GM12878 (cell line): ENCODE data around the gene ACADM. TPM values are rescaled to one million over a fixed set of nuclear protein-coding genes. Genes with fewer than 3 reads are reported as not detected.

Experiments used
- ATAC-seq: fragments of 200-7000 bp; cut with Tn5 transposase; 3 replicates; pipeline ENCODE4 v1.9.1; 2020; ENCODE audit warnings: mild to moderate bottlenecking, moderate library complexity
- BruUV-seq: library from RNA; stranded (reverse); fragments of 400-500 nt; replicated peaks from 2 replicates; lab custom pipeline; 2021; lab: Mats Ljungman, UMichigan
- CTCF ChIA-PET: fragments of 300-600 bp; sonication (Branson Sonifier 250); formaldehyde crosslinking; extraction: SDS; loops from one replicate; lab custom pipeline; 2021; ENCODE audit warnings: inconsistent platforms; lab: Yijun Ruan, JAX
- POLR2A ChIA-PET: fragments of 350-600 bp; formaldehyde crosslinking; extraction: SDS; loops from one replicate; lab custom pipeline; 2021; ENCODE audit warnings: inconsistent platforms; lab: Charles Lee
- RAD21 ChIA-PET: fragments of 300-600 bp; sonication (Branson Sonifier 250); formaldehyde crosslinking; loops from one replicate; lab custom pipeline; 2023; ENCODE audit warnings: antibody characterized with exemption; ENCODE audit not compliant: unreplicated experiment; lab: Charles Lee
- SMC1A ChIA-PET: fragments of 300-600 bp; sonication (Branson Sonifier 250); formaldehyde crosslinking; loops from one replicate; lab custom pipeline; 2023; ENCODE audit not compliant: unreplicated experiment, uncharacterized antibody; lab: Charles Lee
- DNase-seq: peaks from one replicate; pipeline ENCODE4 v3.0.0-alpha.2; 2011; ENCODE audit warnings: low read depth, low spot score
- FAIRE-seq: peaks from 3 replicates; lab custom pipeline; 2011; peaks lifted over from hg19 to GRCh38; lab: Jason Lieb, UNC
- H2AFZ ChIP-seq: 2 replicates; pipeline ENCODE4 v1.6.0; 2011; ENCODE audit warnings: low read depth, low read length, control low read depth; ENCODE audit not compliant: control insufficient read depth
- H3K27ac ChIP-seq: 2 replicates; pipeline ENCODE4 v1.5.1; 2011; ENCODE audit warnings: control low read depth; ENCODE audit not compliant: control insufficient read depth, insufficient read depth
- H3K27me3 ChIP-seq, 2 experiments: replicated peaks in 1 of 2; 2 replicates each; pipeline versions ENCODE4 v1.6.0 to v1.6.1; 2011; ENCODE audit warnings: low read length in 1 of 2; ENCODE audit not compliant: control insufficient read depth in 2 of 2, insufficient read depth in 2 of 2
- H3K36me3 ChIP-seq, 2 experiments: 2 replicates each; pipeline ENCODE4 v1.5.1; 2011; ENCODE audit warnings: low read length in 1 of 2; ENCODE audit not compliant: control insufficient read depth in 2 of 2, insufficient read depth in 2 of 2
- H3K4me1 ChIP-seq: 2 replicates; pipeline ENCODE4 v1.6.1; 2011; ENCODE audit warnings: mild to moderate bottlenecking, low read length, moderate library complexity, mixed read lengths; ENCODE audit not compliant: control insufficient read depth, insufficient read depth
- H3K4me2 ChIP-seq: 2 replicates; pipeline ENCODE4 v1.6.0; 2011; ENCODE audit warnings: control low read depth; ENCODE audit not compliant: control insufficient read depth, insufficient read depth
- H3K4me3 ChIP-seq: fragments of 200-600 bp; sonication (generic); 2 replicates; pipeline ENCODE4 v1.5.1; 2016
- H3K79me2 ChIP-seq: 2 replicates; pipeline ENCODE4 v1.6.0; 2011; ENCODE audit warnings: low read length; ENCODE audit not compliant: control insufficient read depth, insufficient read depth
- H3K9ac ChIP-seq: 2 replicates; pipeline ENCODE4 v1.8.0; 2011; ENCODE audit warnings: low read length, control low read depth, mixed read lengths; ENCODE audit not compliant: control insufficient read depth, insufficient read depth
- H3K9me3 ChIP-seq: replicated peaks from 3 replicates; pipeline ENCODE4 v1.5.1; 2011; ENCODE audit warnings: mild to moderate bottlenecking, low read length; ENCODE audit not compliant: control insufficient read depth, insufficient read depth
- H4K20me1 ChIP-seq: 2 replicates; pipeline ENCODE4 v1.6.0; 2011; ENCODE audit not compliant: control insufficient read depth, insufficient read depth
- BHLHE40 ChIP-seq, 2 experiments: fragments of 450-650 bp in 1 of 2; IDR thresholded peaks; 2 replicates each; pipeline ENCODE4 v1.6.1; 2011 to 2017; ENCODE audit warnings: low read depth in 2 of 2, borderline replicate concordance in 1 of 2, improper control_type of control experiment in 1 of 2, low read length in 1 of 2, mild to moderate bottlenecking in 1 of 2
- CUX1 ChIP-seq: IDR thresholded peaks from 2 replicates; pipeline ENCODE4 v1.6.1; 2012; ENCODE audit warnings: improper control_type of control experiment, low read depth, low read length; ENCODE audit not compliant: insufficient replicate concordance
- GABPA ChIP-seq: IDR thresholded peaks from 2 replicates; pipeline ENCODE4 v1.6.1; 2014; ENCODE audit warnings: antibody characterized with exemption, low read depth, mild to moderate bottlenecking, inconsistent platforms
- RAD51 ChIP-seq: fragments of 450-650 bp; IDR thresholded peaks from 2 replicates; pipeline ENCODE4 v1.6.1; 2016; ENCODE audit warnings: moderate library complexity, mild to moderate bottlenecking, inconsistent platforms
- RELB ChIP-seq: fragments of 450-650 bp; IDR thresholded peaks from 2 replicates; pipeline ENCODE4 v1.6.1; 2017; ENCODE audit warnings: low read depth, mild to moderate bottlenecking, moderate library complexity
- RUNX3 ChIP-seq: IDR thresholded peaks from 2 replicates; pipeline ENCODE4 v1.6.1; 2012; ENCODE audit warnings: low read length, inconsistent platforms
- SMARCA5 ChIP-seq: fragments of 450-650 bp; IDR thresholded peaks from 2 replicates; pipeline ENCODE4 v1.6.1; 2017; ENCODE audit warnings: mild to moderate bottlenecking
- SUZ12 ChIP-seq: fragments of 200-600 bp; sonication (generic); IDR thresholded peaks from one replicate; pipeline ENCODE4 v1.6.1; 2018; ENCODE audit warnings: antibody characterized with exemption, mild to moderate bottlenecking; ENCODE audit not compliant: unreplicated experiment
- WGBS: methylation state at CpG from one replicate; pipeline ENCODE4 v1.1.6; 2016; ENCODE audit warnings: low lambda C conversion rate; ENCODE audit not compliant: insufficient replicate concordance, insufficient coverage; ENCODE audit errors: missing lambda C conversion rate; 5-methylcytosine and 5-hydroxymethylcytosine counted together
- in situ Hi-C: fragments of 300-500 bp; cut with MboI; formaldehyde crosslinking; loops from 9 replicates; pipeline ENCODE4 v1.14.3; 2018; ENCODE audit warnings: mixed read lengths
- intact Hi-C: fragments of 100-400 bp; cut with micrococcal nuclease; formaldehyde crosslinking; loops from one replicate; pipeline ENCODE4 v1.14.2; 2022; ENCODE audit not compliant: unreplicated experiment
- polyA plus RNA-seq, 11 experiments: library from polyadenylated mRNA; depleted of rRNA in 4 of 11; unstranded in 6 of 11; stranded (reverse) in 5 of 11; fragments of >200 nt; fragmentation: Nextera tagmentation in 4 of 11; fragmentation: Illumina TruSeq in 1 of 11; extraction: Ambion mirVana in 4 of 11; extraction: Trizol in 1 of 11; gene quantifications; 1 replicate in 1 of 11; 2 replicates in 10 of 11; pipeline versions ENCODE4 v1.2.1 to v1.2.3, GENCODE V29; 2011 to 2016; ENCODE audit warnings: inconsistent platforms in 2 of 11, missing spikeins in 2 of 11, low read depth in 1 of 11
- total RNA-seq, 4 experiments: library from RNA; depleted of rRNA in 3 of 4; stranded (reverse); fragments of >200 nt in 3 of 4; fragmentation: Illumina TruSeq in 1 of 4; extraction: Trizol in 1 of 4; gene quantifications; 2 replicates each; pipeline versions ENCODE4 v1.2.1 to v1.2.3, GENCODE V29; 2013 to 2021
- TF ChIP-seq, protein P1 (sequence below): IDR thresholded peaks from 2 replicates; pipeline ENCODE4 v1.6.1; 2011; ENCODE audit warnings: low read depth, mild to moderate bottlenecking, low read length, moderate library complexity, borderline replicate concordance; ENCODE audit errors: extremely low read depth
- TF ChIP-seq, protein P2 (sequence below): fragments of 450-650 bp; formaldehyde crosslinking; IDR thresholded peaks from 2 replicates; pipeline ENCODE4 v1.4.0; 2022; ENCODE audit warnings: mild to moderate bottlenecking, moderate library complexity

The ACADM gene
- total and polyA plus RNA-seq, 10 of the 15 experiments (the other 5 are each of a cell fraction or from before 2014, with no cell fraction given), result 119 to 245 (median 204) TPM

GRCh38 chr1:75693551-75693950 is 31.0 kb upstream of the ACADM start:
- Histone ChIP-seq H3K4me2 (no peak overlapping the region), H4K20me1 (no peaks in the 10 kb centered on the region), H3K27ac (no peak overlapping the region), H2AFZ (no peak overlapping the region), H3K36me3 (no peaks in the 10 kb centered on the region), H3K4me3 (no peak overlapping the region), H3K27me3 (no peaks in the 10 kb centered on the region), H3K4me1 (no peaks in the 10 kb centered on the region), H3K9me3 (no peaks in the 10 kb centered on the region), H3K79me2 (no peaks in the 10 kb centered on the region), H3K9ac (no peak overlapping the region)
- in situ Hi-C loops (no loop called here), intact Hi-C loops (no loop called here)
- ChIA-PET SMC1A (no interaction called here), CTCF (no interaction called here), RAD21 (no interaction called here), POLR2A (no interaction called here)
- no TSS peak for BruUV-seq
- FAIRE-seq, result no peak
- DNase-seq, result no peak
- TF ChIP-seq GABPA (no peak), SUZ12 (no peak), RELB (no peak), SMARCA5 (no peak), RUNX3 (no peak), BHLHE40 (IDR thresholded peaks at IDR 0.05; ENCODE audit: borderline replicate concordance in 1 of 2, low read depth in 2 of 2, low read length in 1 of 2) (no peak), RAD51 (no peak), CUX1 (no peak)
- TF ChIP-seq, protein P1, sequence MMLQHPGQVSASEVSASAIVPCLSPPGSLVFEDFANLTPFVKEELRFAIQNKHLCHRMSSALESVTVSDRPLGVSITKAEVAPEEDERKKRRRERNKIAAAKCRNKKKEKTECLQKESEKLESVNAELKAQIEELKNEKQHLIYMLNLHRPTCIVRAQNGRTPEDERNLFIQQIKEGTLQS, result no peak
- TF ChIP-seq, protein P2, sequence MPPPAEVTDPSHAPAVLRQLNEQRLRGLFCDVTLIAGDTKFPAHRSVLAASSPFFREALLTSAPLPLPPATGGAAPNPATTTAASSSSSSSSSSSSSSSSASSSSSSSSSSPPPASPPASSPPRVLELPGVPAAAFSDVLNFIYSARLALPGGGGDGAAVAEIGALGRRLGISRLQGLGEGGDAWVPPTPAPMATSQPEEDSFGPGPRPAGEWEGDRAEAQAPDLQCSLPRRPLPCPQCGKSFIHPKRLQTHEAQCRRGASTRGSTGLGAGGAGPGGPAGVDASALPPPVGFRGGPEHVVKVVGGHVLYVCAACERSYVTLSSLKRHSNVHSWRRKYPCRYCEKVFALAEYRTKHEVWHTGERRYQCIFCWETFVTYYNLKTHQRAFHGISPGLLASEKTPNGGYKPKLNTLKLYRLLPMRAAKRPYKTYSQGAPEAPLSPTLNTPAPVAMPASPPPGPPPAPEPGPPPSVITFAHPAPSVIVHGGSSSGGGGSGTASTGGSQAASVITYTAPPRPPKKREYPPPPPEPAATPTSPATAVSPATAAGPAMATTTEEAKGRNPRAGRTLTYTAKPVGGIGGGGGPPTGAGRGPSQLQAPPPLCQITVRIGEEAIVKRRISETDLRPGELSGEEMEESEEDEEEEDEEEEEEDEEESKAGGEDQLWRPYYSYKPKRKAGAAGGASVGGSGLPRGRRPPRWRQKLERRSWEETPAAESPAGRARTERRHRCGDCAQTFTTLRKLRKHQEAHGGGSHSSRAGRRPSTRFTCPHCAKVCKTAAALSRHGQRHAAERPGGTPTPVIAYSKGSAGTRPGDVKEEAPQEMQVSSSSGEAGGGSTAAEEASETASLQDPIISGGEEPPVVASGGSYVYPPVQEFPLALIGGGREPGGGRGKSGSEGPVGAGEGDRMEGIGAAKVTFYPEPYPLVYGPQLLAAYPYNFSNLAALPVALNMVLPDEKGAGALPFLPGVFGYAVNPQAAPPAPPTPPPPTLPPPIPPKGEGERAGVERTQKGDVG (CRISPR knock-in tag), result no peak
- 31% methylated on average over 3 of the region's 3 CpGs for WGBS
- ATAC-seq, result no peak
